H9 (cell line): ENCODE data around the gene RANBP3. TPM values are rescaled to one million over a fixed set of nuclear protein-coding genes. Genes with fewer than 3 reads are reported as not detected.
A peak's percentile ranks its signal among the peaks of the same experiment; 100 is the strongest.

Source experiments
- DNase-seq: peaks from one replicate; pipeline ENCODE4 v3.0.0-alpha.2; 2017
- H2AFZ ChIP-seq: one replicate; pipeline ENCODE4 v1.6.1; 2013; ENCODE audit warnings: mild to moderate bottlenecking, low read length, control low read depth, moderate library complexity
- H2AK5ac ChIP-seq: 2 replicates; pipeline ENCODE4 v1.6.1; 2013; ENCODE audit warnings: low read length, control low read depth, mixed read lengths; ENCODE audit not compliant: insufficient read length
- H2BK120ac ChIP-seq: one replicate; pipeline ENCODE4 v1.6.1; 2013; ENCODE audit warnings: low read depth, mild to moderate bottlenecking, low read length, control low read depth, inconsistent platforms; ENCODE audit not compliant: poor library complexity, severe bottlenecking
- H2BK12ac ChIP-seq: 2 replicates; pipeline ENCODE4 v1.6.1; 2013; ENCODE audit warnings: low read length, control low read depth, mixed read lengths, low read depth; ENCODE audit not compliant: insufficient read length
- H2BK15ac ChIP-seq: 2 replicates; pipeline ENCODE4 v1.6.1; 2013; ENCODE audit warnings: low read depth, low read length, control low read depth
- H2BK20ac ChIP-seq: one replicate; pipeline ENCODE4 v1.6.1; 2013; ENCODE audit warnings: low read depth, mild to moderate bottlenecking, low read length, control low read depth, inconsistent platforms; ENCODE audit not compliant: poor library complexity, severe bottlenecking
- H2BK5ac ChIP-seq: 2 replicates; pipeline ENCODE4 v1.6.1; 2013; ENCODE audit warnings: low read length, control low read depth, mixed read lengths; ENCODE audit not compliant: insufficient read length
- H3K14ac ChIP-seq: 2 replicates; pipeline ENCODE4 v1.6.1; 2013; ENCODE audit warnings: low read length, control low read depth; ENCODE audit not compliant: insufficient read depth
- H3K18ac ChIP-seq: 2 replicates; pipeline ENCODE4 v1.6.1; 2013; ENCODE audit warnings: low read depth, mild to moderate bottlenecking, mixed read lengths, low read length, control low read depth; ENCODE audit not compliant: insufficient read length
- H3K23ac ChIP-seq: 2 replicates; pipeline ENCODE4 v1.6.1; 2013; ENCODE audit warnings: low read length, control low read depth, mixed read lengths, low read depth; ENCODE audit not compliant: insufficient read length
- H3K23me2 ChIP-seq: 2 replicates; pipeline ENCODE4 v1.6.1; 2013; ENCODE audit warnings: low read depth, mild to moderate bottlenecking, mixed read lengths, low read length, control low read depth; ENCODE audit not compliant: insufficient read length, poor library complexity, severe bottlenecking
- H3K27ac ChIP-seq: 2 replicates; pipeline ENCODE4 v1.5.1; 2013; ENCODE audit warnings: low read length, control low read depth, mixed read lengths, low read depth; ENCODE audit not compliant: insufficient read length
- H3K27me3 ChIP-seq: 2 replicates; pipeline ENCODE4 v1.6.1; 2013; ENCODE audit warnings: low read length, control low read depth, inconsistent platforms; ENCODE audit not compliant: insufficient read depth
- H3K4ac ChIP-seq: 2 replicates; pipeline ENCODE4 v1.6.1; 2013; ENCODE audit warnings: low read depth, mild to moderate bottlenecking, control low read depth, inconsistent platforms, low read length, moderate library complexity
- H3K4me1 ChIP-seq: 2 replicates; pipeline ENCODE4 v1.6.1; 2013; ENCODE audit warnings: low read length, control low read depth, inconsistent platforms; ENCODE audit not compliant: insufficient read depth
- H3K4me2 ChIP-seq: 2 replicates; pipeline ENCODE4 v1.6.1; 2013; ENCODE audit warnings: low read length, control low read depth, mixed read lengths; ENCODE audit not compliant: insufficient read length, insufficient read depth
- H3K56ac ChIP-seq: 2 replicates; pipeline ENCODE4 v1.6.1; 2013; ENCODE audit warnings: low read depth, mild to moderate bottlenecking, mixed read lengths, low read length, control low read depth; ENCODE audit not compliant: insufficient read length
- H3K79me1 ChIP-seq: 2 replicates; pipeline ENCODE4 v1.6.1; 2013; ENCODE audit warnings: low read depth, mild to moderate bottlenecking, moderate library complexity, low read length, control low read depth, inconsistent platforms; ENCODE audit not compliant: insufficient read depth, poor library complexity, severe bottlenecking
- H3K79me2 ChIP-seq: 2 replicates; pipeline ENCODE4 v1.6.1; 2013; ENCODE audit warnings: low read length, control low read depth, inconsistent platforms; ENCODE audit not compliant: insufficient read depth
- H3K9ac ChIP-seq: 2 replicates; pipeline ENCODE4 v1.6.1; 2013; ENCODE audit warnings: low read length, control low read depth, mixed read lengths; ENCODE audit not compliant: insufficient read length; ENCODE audit errors: extremely low read depth
- H3K9me3 ChIP-seq: one replicate; pipeline ENCODE4 v1.6.1; 2013; ENCODE audit warnings: low read depth, low read length, inconsistent platforms; ENCODE audit not compliant: control insufficient read depth
- H3T11ph ChIP-seq: one replicate; pipeline ENCODE4 v1.6.1; 2013; ENCODE audit warnings: mild to moderate bottlenecking, low read length, control low read depth, inconsistent platforms
- H4K20me1 ChIP-seq: one replicate; pipeline ENCODE4 v1.6.1; 2013; ENCODE audit not compliant: control insufficient read depth, insufficient read length, insufficient read depth
- H4K5ac ChIP-seq: 2 replicates; pipeline ENCODE4 v1.6.1; 2013; ENCODE audit warnings: low read depth, mild to moderate bottlenecking, mixed read lengths, low read length, control low read depth; ENCODE audit not compliant: insufficient read length
- H4K8ac ChIP-seq: replicated peaks from 2 replicates; pipeline ENCODE4 v1.6.1; 2013; ENCODE audit warnings: low read length, control low read depth, mixed read lengths, low read depth; ENCODE audit not compliant: insufficient read length
- H4K91ac ChIP-seq: 2 replicates; pipeline ENCODE4 v1.6.1; 2013; ENCODE audit warnings: low read depth, mild to moderate bottlenecking, moderate library complexity, mixed read lengths, low read length, control low read depth; ENCODE audit not compliant: insufficient read length
- H3K27ac Mint-ChIP-seq, 3 experiments: 2 replicates in 2 of 3; 3 replicates in 1 of 3; pipeline ENCODE4 v1.8.0; 2020 to 2021; ENCODE audit warnings: mixed read lengths in 3 of 3, mild to moderate bottlenecking in 1 of 3, moderate library complexity in 1 of 3
- H3K27me3 Mint-ChIP-seq: 2 replicates; pipeline ENCODE4 v1.8.0; 2021; ENCODE audit warnings: low read depth, mild to moderate bottlenecking, moderate library complexity, mixed read lengths
- H3K36me3 Mint-ChIP-seq, 3 experiments: 2 replicates in 2 of 3; 3 replicates in 1 of 3; pipeline ENCODE4 v1.8.0; 2020 to 2021; ENCODE audit warnings: low read depth in 3 of 3, mixed read lengths in 3 of 3; ENCODE audit not compliant: insufficient read depth in 1 of 3
- H3K4me1 Mint-ChIP-seq, 2 experiments: 2 replicates each; pipeline ENCODE4 v1.8.0; 2020; ENCODE audit warnings: mixed read lengths in 2 of 2
- H3K4me3 Mint-ChIP-seq, 2 experiments: 2 replicates in 1 of 2; 3 replicates in 1 of 2; pipeline ENCODE4 v1.8.0; 2020 to 2021; ENCODE audit warnings: mild to moderate bottlenecking in 2 of 2, mixed read lengths in 2 of 2, moderate library complexity in 1 of 2
- H3K9me3 Mint-ChIP-seq, 2 experiments: 2 replicates in 1 of 2; 3 replicates in 1 of 2; pipeline ENCODE4 v1.8.0; 2020; ENCODE audit warnings: mild to moderate bottlenecking in 2 of 2, mixed read lengths in 2 of 2, moderate library complexity in 1 of 2
- CTCF ChIP-seq: fragments of 200-600 bp; sonication (generic); conservative IDR thresholded peaks from 3 replicates; pipeline ENCODE4 v1.8.0; 2021; ENCODE audit warnings: antibody characterized with exemption, mild to moderate bottlenecking
- WGBS: extraction: QIAGEN DNeasy Blood & Tissue Kit; methylation state at CpG from one replicate; pipeline ENCODE4 v1.1.7; 2013; ENCODE audit warnings: missing lambda C conversion rate, low lambda C conversion rate, mixed read lengths; ENCODE audit not compliant: insufficient read length; ENCODE audit errors: extremely low coverage; 5-methylcytosine and 5-hydroxymethylcytosine counted together
- total RNA-seq: library from RNA; stranded (reverse); gene quantifications from 2 replicates; pipeline ENCODE4 v1.2.1, GENCODE V29; 2021

RANBP3 gene
- total RNA-seq, 1 experiment from 2014 or later = 86.5 TPM

GRCh38 chr19:5903056-5903623, 74.8 kb downstream of the RANBP3 start:
- DNase-seq = no peak
- H3K4me1 Mint-ChIP-seq = peaks cover 2 to 5% of the 10 kb centered on the region in 2 experiments; a peak in 3 of 4 replicates

More at GRCh38 chr19:5903056-5903623, 74.8 kb downstream of the RANBP3 start:
- no peak overlapping the region for H2AFZ ChIP-seq
- H3K27me3 Mint-ChIP-seq = no peaks in the 10 kb centered on the region
- no peak overlapping the region for H4K8ac ChIP-seq
- H3K9me3 Mint-ChIP-seq = no peaks in the 10 kb centered on the region
- no peak for TF ChIP-seq CTCF
- H4K5ac ChIP-seq = no peak overlapping the region
- H3K4me3 Mint-ChIP-seq = peak overlapping the region; percentile 98 to 99
- H3K56ac ChIP-seq = no peak overlapping the region
- peak overlapping the region; percentile 98 to 99 (median 99) for H3K27ac Mint-ChIP-seq
- peak overlapping the region; percentile 94 for H3K9ac ChIP-seq
- H2AK5ac ChIP-seq = no peak overlapping the region
- no peaks in the 10 kb centered on the region for H3K4me1 ChIP-seq
- H2BK12ac ChIP-seq = no peak overlapping the region
- peak overlapping the region; percentile 91 for H3K14ac ChIP-seq
- H3K23ac ChIP-seq = no peak overlapping the region
- H3K79me1 ChIP-seq = peaks cover 3% of the 10 kb centered on the region
- H3K79me2 ChIP-seq = peaks cover 18% of the 10 kb centered on the region; the same call in 1 of the 2 replicates
- H3K27ac ChIP-seq = no peak overlapping the region
- H2BK120ac ChIP-seq = no peak overlapping the region
- H3K18ac ChIP-seq = peak overlapping the region; percentile 93
- H3K9me3 ChIP-seq = no peaks in the 10 kb centered on the region
- no peaks in the 10 kb centered on the region for H4K20me1 ChIP-seq
- H2BK15ac ChIP-seq = no peak overlapping the region
- H3K4ac ChIP-seq = no peak overlapping the region; the same call in 1 of the 2 replicates
- no peak overlapping the region for H2BK20ac ChIP-seq
- H3K36me3 Mint-ChIP-seq = peaks cover 10 to 17% (median 12%) of the 10 kb centered on the region in 3 experiments
- H3K27me3 ChIP-seq = no peaks in the 10 kb centered on the region; the same call in 1 of the 2 replicates
- H3K23me2 ChIP-seq = peaks cover 3% of the 10 kb centered on the region
- H3K4me2 ChIP-seq = peak overlapping the region; percentile 89
- peak overlapping the region; percentile 5 for H4K91ac ChIP-seq
- H3T11ph ChIP-seq = no peak overlapping the region
- no peak overlapping the region for H2BK5ac ChIP-seq
- WGBS = no CpG with 5 or more reads among the region's 27 CpGs
